Suprapubic skin (tissue), 4 donors: ENCODE results near the gene GRK5. TPM values are rescaled to one million over a fixed set of nuclear protein-coding genes. Genes with fewer than 3 reads are reported as not detected.

Experiments used
- DNase-seq, 2 donors: peaks; one replicate each; pipeline ENCODE4 v3.0.0-alpha.2; 2019; ENCODE audit warnings: low spot score in 2 of 2
- H3K27ac ChIP-seq: fragments of 200-600 bp; sonication (generic); one replicate; pipeline ENCODE4 v1.5.1; 2019
- H3K27me3 ChIP-seq: fragments of 200-600 bp; sonication (generic); one replicate; pipeline ENCODE4 v1.5.1; 2019
- H3K36me3 ChIP-seq: fragments of 200-600 bp; sonication (generic); one replicate; pipeline ENCODE4 v1.5.1; 2019
- H3K4me1 ChIP-seq: fragments of 200-600 bp; sonication (generic); one replicate; pipeline ENCODE4 v1.5.1; 2019
- H3K4me3 ChIP-seq: fragments of 200-600 bp; sonication (generic); one replicate; pipeline ENCODE4 v1.5.1; 2019; ENCODE audit warnings: mild to moderate bottlenecking
- H3K9me3 ChIP-seq: fragments of 200-600 bp; sonication (generic); one replicate; pipeline ENCODE4 v1.5.1; 2019
- EP300 ChIP-seq: sonication (generic); formaldehyde crosslinking; IDR thresholded peaks from one replicate; pipeline ENCODE4 v1.6.1; 2017; ENCODE audit warnings: antibody characterized with exemption
- POLR2A ChIP-seq, 2 donors: fragments of 450-650 bp; IDR thresholded peaks; one replicate each; pipeline ENCODE4 v1.6.1; 2017; ENCODE audit warnings: antibody characterized with exemption in 2 of 2, mild to moderate bottlenecking in 2 of 2, moderate library complexity in 2 of 2
- POLR2AphosphoS5 ChIP-seq, 3 donors: sonication (generic); formaldehyde crosslinking; IDR thresholded peaks; one replicate each; pipeline ENCODE4 v1.6.1; 2017; ENCODE audit warnings: antibody characterized with exemption in 3 of 3
- WGBS: methylation state at CpG from one replicate; pipeline ENCODE4 v1.1.5; 2018; 5-methylcytosine and 5-hydroxymethylcytosine counted together
- total RNA-seq, 4 donors: library from RNA; depleted of rRNA; stranded (reverse); fragments of >200 nt; gene quantifications; one replicate each; pipeline ENCODE4 v1.1.0, GENCODE V29; 2016
- TF ChIP-seq, protein P1 (sequence below), 2 donors: fragments of 200-600 bp in 1 of 2; fragments of 450-650 bp in 1 of 2; sonication (generic) in 1 of 2; IDR thresholded peaks; one replicate each; pipeline ENCODE4 v1.5.1; 2016 to 2019; ENCODE audit warnings: antibody characterized with exemption in 2 of 2, mild to moderate bottlenecking in 1 of 2, moderate library complexity in 1 of 2

The GRK5 gene
- total RNA-seq, 4 donors from 2014 or later, result 4.8 to 9.0 (median 6.7) TPM

DNA sequence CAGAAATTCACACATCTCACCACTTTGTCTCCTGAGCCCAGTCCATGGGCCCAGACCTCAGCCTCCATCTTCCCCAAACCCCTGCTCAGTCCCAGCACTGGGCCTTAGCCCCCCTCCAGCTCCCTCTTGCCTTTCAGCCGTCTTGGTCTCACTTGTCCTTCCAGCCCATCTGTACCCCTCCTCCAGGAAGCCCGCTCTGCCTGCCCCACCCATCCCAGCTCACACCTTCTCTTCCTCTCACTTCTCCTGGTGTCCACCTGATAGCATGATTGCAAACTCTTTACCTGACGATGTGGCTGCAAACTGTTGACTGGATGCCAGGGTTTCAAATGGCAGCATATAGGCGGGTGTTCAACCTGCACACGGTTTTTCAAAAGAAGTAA is 238.6 kb downstream of the GRK5 start:
- peaks cover 37% of the 10 kb centered on the region for H3K4me1 ChIP-seq
- no peaks in the 10 kb centered on the region for H3K27me3 ChIP-seq
- WGBS, result 79% methylated on average over 5 of the region's 5 CpGs
- H3K4me3 ChIP-seq, result no peak overlapping the region
- peaks cover 12% of the 10 kb centered on the region for H3K36me3 ChIP-seq
- H3K27ac ChIP-seq, result no peak overlapping the region
- peak in 1 of 2 donors; percentile 53 for DNase-seq
- H3K9me3 ChIP-seq, result no peaks in the 10 kb centered on the region
- TF ChIP-seq, protein P1, sequence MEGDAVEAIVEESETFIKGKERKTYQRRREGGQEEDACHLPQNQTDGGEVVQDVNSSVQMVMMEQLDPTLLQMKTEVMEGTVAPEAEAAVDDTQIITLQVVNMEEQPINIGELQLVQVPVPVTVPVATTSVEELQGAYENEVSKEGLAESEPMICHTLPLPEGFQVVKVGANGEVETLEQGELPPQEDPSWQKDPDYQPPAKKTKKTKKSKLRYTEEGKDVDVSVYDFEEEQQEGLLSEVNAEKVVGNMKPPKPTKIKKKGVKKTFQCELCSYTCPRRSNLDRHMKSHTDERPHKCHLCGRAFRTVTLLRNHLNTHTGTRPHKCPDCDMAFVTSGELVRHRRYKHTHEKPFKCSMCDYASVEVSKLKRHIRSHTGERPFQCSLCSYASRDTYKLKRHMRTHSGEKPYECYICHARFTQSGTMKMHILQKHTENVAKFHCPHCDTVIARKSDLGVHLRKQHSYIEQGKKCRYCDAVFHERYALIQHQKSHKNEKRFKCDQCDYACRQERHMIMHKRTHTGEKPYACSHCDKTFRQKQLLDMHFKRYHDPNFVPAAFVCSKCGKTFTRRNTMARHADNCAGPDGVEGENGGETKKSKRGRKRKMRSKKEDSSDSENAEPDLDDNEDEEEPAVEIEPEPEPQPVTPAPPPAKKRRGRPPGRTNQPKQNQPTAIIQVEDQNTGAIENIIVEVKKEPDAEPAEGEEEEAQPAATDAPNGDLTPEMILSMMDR (IDR thresholded peaks at IDR 0.05), result no peak
- TF ChIP-seq EP300 (no peak), POLR2AphosphoS5 (IDR thresholded peaks at IDR 0.05) (no peak), POLR2A (IDR thresholded peaks at IDR 0.05) (no peak)

DNA sequence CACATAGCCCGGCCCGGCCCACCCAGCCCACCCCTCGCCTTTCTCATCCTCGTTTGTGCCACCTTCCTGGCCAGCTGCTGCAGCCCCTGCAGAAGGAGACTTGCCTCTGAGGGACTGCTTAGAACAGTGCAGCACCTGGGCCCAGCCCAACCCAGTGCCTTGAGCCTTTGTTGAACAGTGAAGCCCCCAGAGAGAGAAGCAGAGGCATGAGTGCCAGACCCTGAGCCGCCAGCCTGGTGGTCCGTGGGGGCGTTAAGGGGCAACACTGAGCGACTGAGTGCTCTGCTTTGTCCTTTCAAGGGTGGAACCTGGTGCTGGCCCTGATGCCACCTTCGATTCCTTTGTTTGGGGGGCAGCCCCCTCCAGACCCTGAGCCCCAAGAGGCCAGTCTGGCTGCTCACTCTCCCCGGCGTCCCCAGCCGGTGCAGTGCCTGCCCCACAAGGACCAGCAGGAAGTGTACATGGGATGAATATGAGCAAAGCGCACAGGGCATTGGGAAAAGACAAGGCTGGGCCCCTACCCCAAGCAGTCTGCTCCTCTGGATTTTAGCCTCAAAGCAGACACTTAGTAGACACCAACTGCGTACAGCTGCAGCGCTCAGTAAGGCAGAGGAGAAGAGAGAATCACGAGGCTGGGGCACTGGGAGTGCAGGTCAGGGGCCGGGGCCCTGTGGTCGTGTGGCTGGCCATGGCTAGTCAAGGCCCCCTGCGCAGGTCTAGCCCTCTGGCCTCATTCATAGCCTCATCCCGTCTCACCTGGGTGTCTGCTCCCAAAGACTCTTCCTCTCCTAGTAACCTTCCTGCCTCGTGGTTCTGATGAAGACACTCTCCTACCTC is 239.3 kb downstream of the GRK5 start:
- peaks cover 31% of the 10 kb centered on the region for H3K4me1 ChIP-seq
- TF ChIP-seq, protein P1 (IDR thresholded peaks at IDR 0.05), result no peak
- TF ChIP-seq EP300 (no peak), POLR2AphosphoS5 (IDR thresholded peaks at IDR 0.05) (no peak)
- H3K36me3 ChIP-seq, result peaks cover 12% of the 10 kb centered on the region
- no peaks in the 10 kb centered on the region for H3K9me3 ChIP-seq
- DNase-seq, result no peak
- 85% methylated on average over 10 of the region's 21 CpGs for WGBS
- no peaks in the 10 kb centered on the region for H3K27me3 ChIP-seq
- no peak overlapping the region for H3K4me3 ChIP-seq
- no peak overlapping the region for H3K27ac ChIP-seq

DNA sequence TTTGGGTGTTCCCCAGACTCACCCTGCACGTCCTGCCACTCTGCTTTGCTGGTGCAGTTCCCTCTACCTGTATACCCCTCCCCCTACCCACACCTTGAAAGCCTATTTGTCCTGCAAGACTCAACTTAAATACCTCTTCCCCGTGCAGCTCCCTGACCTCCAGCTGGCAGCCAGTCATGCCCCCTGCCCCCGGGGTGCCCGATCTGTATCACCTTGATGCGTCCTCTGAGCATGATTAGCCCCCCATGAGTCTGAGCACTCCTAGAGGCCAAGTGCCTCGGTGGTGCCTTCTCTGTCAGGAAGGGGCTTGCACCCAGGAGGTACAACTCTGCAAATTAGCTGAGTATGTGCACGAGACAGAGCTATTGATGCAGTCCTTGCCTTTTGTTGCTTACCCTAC is 240.1 kb downstream of the GRK5 start:
- peaks cover 15% of the 10 kb centered on the region for H3K36me3 ChIP-seq
- H3K4me1 ChIP-seq, result peaks cover 28% of the 10 kb centered on the region
- 77% methylated on average over 7 of the region's 7 CpGs for WGBS
- H3K4me3 ChIP-seq, result no peak overlapping the region
- no peak for DNase-seq
- no peaks in the 10 kb centered on the region for H3K9me3 ChIP-seq
- no peak overlapping the region for H3K27ac ChIP-seq
- H3K27me3 ChIP-seq, result no peaks in the 10 kb centered on the region
- TF ChIP-seq EP300 (no peak), POLR2AphosphoS5 (IDR thresholded peaks at IDR 0.05) (no peak), POLR2A (IDR thresholded peaks at IDR 0.05) (no peak)
- TF ChIP-seq, protein P1 (IDR thresholded peaks at IDR 0.05), result no peak

DNA sequence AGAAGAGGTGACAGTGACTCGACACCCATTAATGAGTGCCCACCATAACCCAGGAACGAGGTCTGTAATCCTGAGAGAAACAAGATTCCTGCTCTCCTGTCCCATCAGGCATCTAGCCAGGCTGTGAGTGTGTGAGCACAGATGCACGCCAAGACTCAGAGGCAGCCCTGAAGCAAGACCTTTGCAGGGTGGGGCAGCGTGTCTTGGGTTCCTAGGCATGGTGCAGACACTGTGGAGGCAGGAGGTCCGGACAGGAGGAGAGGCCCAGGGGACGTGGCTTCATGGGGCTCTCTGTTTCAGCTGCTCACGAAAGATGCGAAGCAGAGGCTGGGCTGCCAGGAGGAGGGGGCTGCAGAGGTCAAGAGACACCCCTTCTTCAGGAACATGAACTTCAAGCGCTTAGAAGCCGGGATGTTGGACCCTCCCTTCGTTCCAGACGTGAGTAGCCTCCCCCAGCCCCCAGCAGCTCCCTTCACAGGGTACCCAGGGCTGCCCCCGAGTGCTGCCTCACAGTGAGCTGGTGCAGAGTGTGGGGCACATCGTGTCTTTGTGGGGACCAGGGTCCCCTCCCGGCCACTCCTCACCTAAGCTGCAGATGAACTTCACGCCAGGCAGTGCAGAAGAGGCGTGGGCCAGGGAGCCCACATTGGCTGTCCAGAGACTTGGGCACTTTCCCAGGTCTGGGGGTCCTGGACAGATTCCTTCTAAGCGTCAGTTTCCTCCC is 240.6 kb downstream of the GRK5 start:
- Histone ChIP-seq H3K4me3 (no peak overlapping the region), H3K4me1 (peaks cover 28% of the 10 kb centered on the region), H3K36me3 (peaks cover 20% of the 10 kb centered on the region), H3K27ac (no peak overlapping the region), H3K27me3 (no peaks in the 10 kb centered on the region), H3K9me3 (no peaks in the 10 kb centered on the region)
- no peak for DNase-seq
- no peak for TF ChIP-seq POLR2A (IDR thresholded peaks at IDR 0.05)
- TF ChIP-seq, protein P1 (IDR thresholded peaks at IDR 0.05), result no peak
- no peak for TF ChIP-seq POLR2AphosphoS5 (IDR thresholded peaks at IDR 0.05)
- no peak for TF ChIP-seq EP300
- 83% methylated on average over 12 of the region's 18 CpGs for WGBS
